Nephron progenitor cell (in vitro differentiated cells): ENCODE measurements around the gene TMEM186.
A peak's percentile ranks its signal among the peaks of the same experiment; 100 is the strongest.
"Not testable (repeated sequence)": the region's sequence is repeated elsewhere in the genome, so short reads cannot be mapped to it uniquely, and the experiment has no call there.

ENCODE experiments used
- DNase-seq: peaks from one replicate; pipeline ENCODE4 v3.0.0; 2021
- H3K27ac Mint-ChIP-seq: 2 replicates; pipeline ENCODE4 v1.8.0; 2021; ENCODE audit warnings: mild to moderate bottlenecking, moderate library complexity, mixed read lengths
- H3K27me3 Mint-ChIP-seq: 2 replicates; pipeline ENCODE4 v1.8.0; 2021; ENCODE audit warnings: mild to moderate bottlenecking, low read depth, mixed read lengths; ENCODE audit not compliant: poor library complexity
- H3K36me3 Mint-ChIP-seq: 2 replicates; pipeline ENCODE4 v1.8.0; 2021; ENCODE audit warnings: low read depth, mixed read lengths
- H3K4me1 Mint-ChIP-seq: 2 replicates; pipeline ENCODE4 v1.8.0; 2021; ENCODE audit warnings: mixed read lengths
- H3K4me3 Mint-ChIP-seq: 2 replicates; pipeline ENCODE4 v1.8.0; 2021; ENCODE audit warnings: mild to moderate bottlenecking, moderate library complexity, mixed read lengths
- H3K9me3 Mint-ChIP-seq: 2 replicates; pipeline ENCODE4 v1.8.0; 2021; ENCODE audit warnings: mild to moderate bottlenecking, moderate library complexity, mixed read lengths
- CTCF ChIP-seq: fragments of 200-600 bp; sonication (generic); IDR thresholded peaks from 2 replicates; pipeline ENCODE4 v1.5.0; 2021; ENCODE audit warnings: antibody characterized with exemption

Gene TMEM186

GRCh38 chr16:8795818-8796217, 1.6 kb downstream of the TMEM186 start:
- Mint-ChIP-seq H3K27me3 (peaks cover 6% of the 10 kb centered on the region), H3K36me3 (no peaks in the 10 kb centered on the region), H3K9me3 (no peaks in the 10 kb centered on the region), H3K4me1 (peaks cover 44% of the 10 kb centered on the region), H3K4me3 (peak overlapping the region; percentile 93), H3K27ac (no peak overlapping the region)
- TF ChIP-seq CTCF, result no peak
- DNase-seq, result no peak

GRCh38 chr16:8795091-8795490, 2.3 kb downstream of the TMEM186 start:
- no peak overlapping the region for H3K27ac Mint-ChIP-seq
- H3K9me3 Mint-ChIP-seq, result no peaks in the 10 kb centered on the region
- H3K4me1 Mint-ChIP-seq, result peaks cover 44% of the 10 kb centered on the region
- no peaks in the 10 kb centered on the region for H3K36me3 Mint-ChIP-seq
- H3K27me3 Mint-ChIP-seq, result peaks cover 6% of the 10 kb centered on the region
- TF ChIP-seq CTCF, result no peak
- no peak for DNase-seq
- H3K4me3 Mint-ChIP-seq, result no peak overlapping the region

GRCh38 chr16:8788578-8789172, 8.8 kb downstream of the TMEM186 start:
- no peak for DNase-seq
- H3K36me3 Mint-ChIP-seq, result peaks cover 4% of the 10 kb centered on the region
- peaks cover 14% of the 10 kb centered on the region for H3K4me1 Mint-ChIP-seq
- no peak overlapping the region for H3K27ac Mint-ChIP-seq
- no peak for TF ChIP-seq CTCF
- no peak overlapping the region for H3K4me3 Mint-ChIP-seq
- H3K27me3 Mint-ChIP-seq, result peaks cover 3% of the 10 kb centered on the region
- H3K9me3 Mint-ChIP-seq, result no peaks in the 10 kb centered on the region

GRCh38 chr16:8786316-8786715, 11.1 kb downstream of the TMEM186 start:
- DNase-seq, H3K4me3 Mint-ChIP-seq, H3K27me3 Mint-ChIP-seq, H3K27ac Mint-ChIP-seq, H3K9me3 Mint-ChIP-seq: not testable (repeated sequence)
- peaks cover 21% of the 10 kb centered on the region for H3K4me1 Mint-ChIP-seq
- peaks cover 19% of the 10 kb centered on the region for H3K36me3 Mint-ChIP-seq

- H3K9me3 Mint-ChIP-seq, result no peaks in the 10 kb centered on the region
- H3K27ac Mint-ChIP-seq, result no peak overlapping the region
- H3K27me3 Mint-ChIP-seq, result peaks cover 4% of the 10 kb centered on the region
- H3K4me1 Mint-ChIP-seq, result peaks cover 28% of the 10 kb centered on the region
- no peak for DNase-seq
- no peak overlapping the region for H3K4me3 Mint-ChIP-seq
- H3K36me3 Mint-ChIP-seq, result peaks cover 26% of the 10 kb centered on the region
- no peak for TF ChIP-seq CTCF
Observed at GRCh38 chr16:8785408-8785807, 12.0 kb downstream of the TMEM186 start.

- TF ChIP-seq CTCF, result no peak
- peaks cover 28% of the 10 kb centered on the region for H3K4me1 Mint-ChIP-seq
- peaks cover 7% of the 10 kb centered on the region for H3K27me3 Mint-ChIP-seq
- DNase-seq, result no peak
- H3K27ac Mint-ChIP-seq, result no peak overlapping the region
- H3K36me3 Mint-ChIP-seq, result peaks cover 36% of the 10 kb centered on the region
- H3K9me3 Mint-ChIP-seq, result no peaks in the 10 kb centered on the region
- H3K4me3 Mint-ChIP-seq, result no peak overlapping the region
Observed at GRCh38 chr16:8782673-8783072, 14.8 kb downstream of the TMEM186 start.
